ENCODE results near the gene ANKS1A. TPM values are rescaled to one million over a fixed set of nuclear protein-coding genes. Genes with fewer than 3 reads are reported as not detected.
A peak's percentile ranks its signal among the peaks of the same experiment; 100 is the strongest.

Gene ANKS1A
- polyA plus RNA-seq, 1 of the 3 experiments (the other 2 are of a cell fraction) = 7.6 TPM

DNA sequence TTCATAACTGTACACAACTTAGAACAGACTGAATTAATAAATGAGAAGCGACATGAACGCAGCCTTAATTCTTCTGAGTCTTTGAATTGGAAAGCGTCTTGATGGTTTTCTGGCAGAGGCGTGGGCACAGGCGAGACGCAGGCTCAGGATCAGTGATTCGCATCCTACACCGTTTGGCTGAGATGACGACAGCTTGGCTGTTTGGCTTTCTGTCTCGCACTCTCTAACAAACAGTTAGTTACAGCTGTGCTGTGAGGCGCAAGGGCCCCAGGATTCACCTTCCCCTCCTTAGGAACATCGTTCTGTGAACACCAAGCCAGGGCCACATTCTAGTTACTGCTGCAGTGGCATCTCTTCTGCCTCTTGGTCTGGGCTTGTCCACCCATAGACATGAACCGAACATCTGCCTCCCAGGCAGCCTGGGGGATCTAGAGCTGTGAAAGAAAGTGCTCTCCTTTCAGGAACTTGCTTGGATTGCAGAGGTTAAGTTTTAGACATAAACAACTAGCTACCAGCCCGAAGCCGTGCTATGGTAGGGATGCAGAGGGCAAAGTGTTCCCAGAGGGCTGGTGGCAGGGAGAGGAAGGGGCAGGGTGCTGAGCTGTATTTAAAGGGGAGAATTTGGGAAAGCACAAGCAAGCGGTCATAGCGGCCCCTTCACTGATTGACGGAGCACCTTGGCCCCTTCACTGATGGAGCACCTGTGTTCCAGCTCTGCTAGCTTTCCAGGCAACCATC is 202.5 kb downstream of the ANKS1A start (continued):
- no peak for TF ChIP-seq MXI1 (IDR thresholded peaks at IDR 0.05; ENCODE audit: low read depth, low read length)

DNA sequence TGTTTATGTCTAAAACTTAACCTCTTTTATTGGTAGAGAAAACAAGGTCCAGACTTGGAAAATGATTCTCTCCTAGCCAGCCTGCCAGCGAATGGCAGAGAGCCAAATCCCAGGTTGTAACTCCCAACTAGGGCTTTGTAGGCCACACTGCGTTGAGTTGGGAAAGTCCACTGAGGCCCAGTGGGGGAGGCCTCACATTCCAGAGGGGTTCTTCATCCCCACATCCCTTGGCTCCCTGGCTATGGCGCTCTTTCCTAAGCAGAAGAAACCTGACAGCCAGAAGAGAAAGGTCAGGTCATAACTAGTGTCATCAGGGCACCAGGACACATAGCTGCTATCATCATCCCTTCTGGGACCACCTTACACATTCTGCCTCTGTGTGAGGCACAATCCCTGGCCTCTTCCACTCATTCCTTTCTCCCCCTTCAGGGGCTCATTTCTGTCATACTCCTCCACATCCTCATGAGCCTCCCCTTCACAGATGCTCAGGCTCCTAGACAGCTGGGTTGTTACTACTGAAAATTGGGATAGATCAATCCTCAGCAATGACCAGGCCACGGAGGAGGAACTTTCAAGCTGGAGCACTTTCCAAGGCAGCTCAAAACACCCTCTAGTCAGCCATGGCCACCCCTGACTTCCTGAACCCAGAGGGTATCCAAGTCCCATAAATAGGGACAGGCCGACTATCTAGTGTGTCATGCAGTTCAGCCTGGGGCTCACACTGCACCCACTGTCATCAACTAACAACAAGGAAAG is 203.5 kb downstream of the ANKS1A start:
- Histone ChIP-seq H3K4me1 (ENCODE audit: control insufficient read depth in 1 of 2, insufficient read depth in 2 of 2, low read depth in 1 of 2, low read length in 1 of 2) (peaks cover 11 to 43% of the 10 kb centered on the region in 2 experiments), H3K9ac (no peak overlapping the region), H3K9me2 (no peaks in the 10 kb centered on the region), H2AFZ (ENCODE audit: low read depth) (no peak overlapping the region), H3K27ac (ENCODE audit: low read depth in 2 of 2, low read length in 1 of 2) (peak overlapping the region; percentile 31 to 51; a peak in 3 of 4 replicates), H3K4me2 (peak overlapping the region; percentile 46), H4K20me1 (ENCODE audit: insufficient read depth) (no peaks in the 10 kb centered on the region), H3K79me2 (ENCODE audit: insufficient read depth) (no peaks in the 10 kb centered on the region), H3K36me3 (replicated peaks in 1 of 2; ENCODE audit: control insufficient read depth in 1 of 2, insufficient read depth in 2 of 2, low read length in 1 of 2) (peaks cover 0 to 7% of the 10 kb centered on the region in 2 experiments), H3F3A (replicated peaks; ENCODE audit: insufficient read depth) (peaks cover 18% of the 10 kb centered on the region), H3K9me3 (no peaks in the 10 kb centered on the region), H3K27me3 (ENCODE audit: insufficient read depth) (no peaks in the 10 kb centered on the region), H3K4me3 (ENCODE audit: low read depth in 2 of 2, low read length in 1 of 2) (no peak overlapping the region)
- WGBS (ENCODE audit: low lambda C conversion rate) = 75% methylated on average over 5 of the region's 5 CpGs
- peak; percentile 7 for DNase-seq
- ChIA-PET CTCF (interaction anchor here (0.7 to 2.2 kb wide), 7 partner anchors 18 to 149 kb away, joined by 3 to 9 read pairs (median 3); no protein-coding TSS in a partner anchor), POLR2A (no interaction called here)
- no peak for TF ChIP-seq FOXJ3 (CRISPR knock-in tag; IDR thresholded peaks at IDR 0.05)
- no peak for TF ChIP-seq SMC3 (IDR thresholded peaks at IDR 0.05; ENCODE audit: low read depth, low read length)
- TF ChIP-seq, protein P1, sequence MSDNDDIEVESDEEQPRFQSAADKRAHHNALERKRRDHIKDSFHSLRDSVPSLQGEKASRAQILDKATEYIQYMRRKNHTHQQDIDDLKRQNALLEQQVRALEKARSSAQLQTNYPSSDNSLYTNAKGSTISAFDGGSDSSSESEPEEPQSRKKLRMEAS (IDR thresholded peaks at IDR 0.05; ENCODE audit: low read depth) = no peak
- 0 out of 2 replicates have a peak, but pooled peaks have one; percentile 32 for TF ChIP-seq FOSL2 (IDR thresholded peaks at IDR 0.05; ENCODE audit: borderline replicate concordance, low read depth)
- no peak for TF ChIP-seq GATA2 (CRISPR knock-in tag; IDR thresholded peaks at IDR 0.05)
- TF ChIP-seq, protein P2, sequence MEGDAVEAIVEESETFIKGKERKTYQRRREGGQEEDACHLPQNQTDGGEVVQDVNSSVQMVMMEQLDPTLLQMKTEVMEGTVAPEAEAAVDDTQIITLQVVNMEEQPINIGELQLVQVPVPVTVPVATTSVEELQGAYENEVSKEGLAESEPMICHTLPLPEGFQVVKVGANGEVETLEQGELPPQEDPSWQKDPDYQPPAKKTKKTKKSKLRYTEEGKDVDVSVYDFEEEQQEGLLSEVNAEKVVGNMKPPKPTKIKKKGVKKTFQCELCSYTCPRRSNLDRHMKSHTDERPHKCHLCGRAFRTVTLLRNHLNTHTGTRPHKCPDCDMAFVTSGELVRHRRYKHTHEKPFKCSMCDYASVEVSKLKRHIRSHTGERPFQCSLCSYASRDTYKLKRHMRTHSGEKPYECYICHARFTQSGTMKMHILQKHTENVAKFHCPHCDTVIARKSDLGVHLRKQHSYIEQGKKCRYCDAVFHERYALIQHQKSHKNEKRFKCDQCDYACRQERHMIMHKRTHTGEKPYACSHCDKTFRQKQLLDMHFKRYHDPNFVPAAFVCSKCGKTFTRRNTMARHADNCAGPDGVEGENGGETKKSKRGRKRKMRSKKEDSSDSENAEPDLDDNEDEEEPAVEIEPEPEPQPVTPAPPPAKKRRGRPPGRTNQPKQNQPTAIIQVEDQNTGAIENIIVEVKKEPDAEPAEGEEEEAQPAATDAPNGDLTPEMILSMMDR (IDR thresholded peaks at IDR 0.05) = no peak
- TF ChIP-seq JUND (IDR thresholded peaks at IDR 0.05) = no peak
- TF ChIP-seq, protein P3, sequence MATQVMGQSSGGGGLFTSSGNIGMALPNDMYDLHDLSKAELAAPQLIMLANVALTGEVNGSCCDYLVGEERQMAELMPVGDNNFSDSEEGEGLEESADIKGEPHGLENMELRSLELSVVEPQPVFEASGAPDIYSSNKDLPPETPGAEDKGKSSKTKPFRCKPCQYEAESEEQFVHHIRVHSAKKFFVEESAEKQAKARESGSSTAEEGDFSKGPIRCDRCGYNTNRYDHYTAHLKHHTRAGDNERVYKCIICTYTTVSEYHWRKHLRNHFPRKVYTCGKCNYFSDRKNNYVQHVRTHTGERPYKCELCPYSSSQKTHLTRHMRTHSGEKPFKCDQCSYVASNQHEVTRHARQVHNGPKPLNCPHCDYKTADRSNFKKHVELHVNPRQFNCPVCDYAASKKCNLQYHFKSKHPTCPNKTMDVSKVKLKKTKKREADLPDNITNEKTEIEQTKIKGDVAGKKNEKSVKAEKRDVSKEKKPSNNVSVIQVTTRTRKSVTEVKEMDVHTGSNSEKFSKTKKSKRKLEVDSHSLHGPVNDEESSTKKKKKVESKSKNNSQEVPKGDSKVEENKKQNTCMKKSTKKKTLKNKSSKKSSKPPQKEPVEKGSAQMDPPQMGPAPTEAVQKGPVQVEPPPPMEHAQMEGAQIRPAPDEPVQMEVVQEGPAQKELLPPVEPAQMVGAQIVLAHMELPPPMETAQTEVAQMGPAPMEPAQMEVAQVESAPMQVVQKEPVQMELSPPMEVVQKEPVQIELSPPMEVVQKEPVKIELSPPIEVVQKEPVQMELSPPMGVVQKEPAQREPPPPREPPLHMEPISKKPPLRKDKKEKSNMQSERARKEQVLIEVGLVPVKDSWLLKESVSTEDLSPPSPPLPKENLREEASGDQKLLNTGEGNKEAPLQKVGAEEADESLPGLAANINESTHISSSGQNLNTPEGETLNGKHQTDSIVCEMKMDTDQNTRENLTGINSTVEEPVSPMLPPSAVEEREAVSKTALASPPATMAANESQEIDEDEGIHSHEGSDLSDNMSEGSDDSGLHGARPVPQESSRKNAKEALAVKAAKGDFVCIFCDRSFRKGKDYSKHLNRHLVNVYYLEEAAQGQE (IDR thresholded peaks at IDR 0.05; ENCODE audit: low read depth, low read length) = no peak
- peak; percentile 68 for TF ChIP-seq NFIC (IDR thresholded peaks at IDR 0.05; ENCODE audit: borderline replicate concordance)
- peak; percentile 25; the same call in 1 of the 2 replicates for TF ChIP-seq TCF12 (IDR thresholded peaks at IDR 0.05)
- TF ChIP-seq, protein P4, sequence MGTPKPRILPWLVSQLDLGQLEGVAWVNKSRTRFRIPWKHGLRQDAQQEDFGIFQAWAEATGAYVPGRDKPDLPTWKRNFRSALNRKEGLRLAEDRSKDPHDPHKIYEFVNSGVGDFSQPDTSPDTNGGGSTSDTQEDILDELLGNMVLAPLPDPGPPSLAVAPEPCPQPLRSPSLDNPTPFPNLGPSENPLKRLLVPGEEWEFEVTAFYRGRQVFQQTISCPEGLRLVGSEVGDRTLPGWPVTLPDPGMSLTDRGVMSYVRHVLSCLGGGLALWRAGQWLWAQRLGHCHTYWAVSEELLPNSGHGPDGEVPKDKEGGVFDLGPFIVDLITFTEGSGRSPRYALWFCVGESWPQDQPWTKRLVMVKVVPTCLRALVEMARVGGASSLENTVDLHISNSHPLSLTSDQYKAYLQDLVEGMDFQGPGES (IDR thresholded peaks at IDR 0.05; ENCODE audit: low read depth, low read length) = no peak
- TF ChIP-seq EP300 (IDR thresholded peaks at IDR 0.05; ENCODE audit: borderline replicate concordance in 1 of 2, low read depth in 1 of 2, low read length in 1 of 2) = no peak
- TF ChIP-seq, protein P5, sequence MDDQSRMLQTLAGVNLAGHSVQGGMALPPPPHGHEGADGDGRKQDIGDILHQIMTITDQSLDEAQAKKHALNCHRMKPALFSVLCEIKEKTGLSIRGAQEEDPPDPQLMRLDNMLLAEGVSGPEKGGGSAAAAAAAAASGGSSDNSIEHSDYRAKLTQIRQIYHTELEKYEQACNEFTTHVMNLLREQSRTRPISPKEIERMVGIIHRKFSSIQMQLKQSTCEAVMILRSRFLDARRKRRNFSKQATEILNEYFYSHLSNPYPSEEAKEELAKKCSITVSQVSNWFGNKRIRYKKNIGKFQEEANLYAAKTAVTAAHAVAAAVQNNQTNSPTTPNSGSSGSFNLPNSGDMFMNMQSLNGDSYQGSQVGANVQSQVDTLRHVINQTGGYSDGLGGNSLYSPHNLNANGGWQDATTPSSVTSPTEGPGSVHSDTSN (IDR thresholded peaks at IDR 0.05) = no peak
- TF ChIP-seq EZH2phosphoT487 (IDR thresholded peaks at IDR 0.05; ENCODE audit: borderline replicate concordance, low read depth) = no peak
- no peak for TF ChIP-seq ELF1 (IDR thresholded peaks at IDR 0.05)
- no peak for TF ChIP-seq NRF1 (IDR thresholded peaks at IDR 0.05; ENCODE audit: low read depth, low read length)
- TF ChIP-seq YY1 (IDR thresholded peaks at IDR 0.05; ENCODE audit: low read depth) = no peak
- TF ChIP-seq, protein P6, sequence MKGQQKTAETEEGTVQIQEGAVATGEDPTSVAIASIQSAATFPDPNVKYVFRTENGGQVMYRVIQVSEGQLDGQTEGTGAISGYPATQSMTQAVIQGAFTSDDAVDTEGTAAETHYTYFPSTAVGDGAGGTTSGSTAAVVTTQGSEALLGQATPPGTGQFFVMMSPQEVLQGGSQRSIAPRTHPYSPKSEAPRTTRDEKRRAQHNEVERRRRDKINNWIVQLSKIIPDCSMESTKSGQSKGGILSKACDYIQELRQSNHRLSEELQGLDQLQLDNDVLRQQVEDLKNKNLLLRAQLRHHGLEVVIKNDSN (IDR thresholded peaks at IDR 0.05; ENCODE audit: borderline replicate concordance, low read depth) = no peak
- TF ChIP-seq RXRA (IDR thresholded peaks at IDR 0.05; ENCODE audit: borderline replicate concordance, low read depth) = peak; percentile 32; the same call in 1 of the 2 replicates
- no peak for TF ChIP-seq RFX5 (IDR thresholded peaks at IDR 0.05; ENCODE audit: low read length)
- no peak for TF ChIP-seq MEF2A (IDR thresholded peaks at IDR 0.05; ENCODE audit: borderline replicate concordance, low read depth)
